HG02938 (cell line): ENCODE results near the gene PRSS21.

Experiments used
- ATAC-seq: cut with Tn5 transposase; IDR thresholded peaks from one replicate; pipeline ENCODE4 v1.9.1; 2021; ENCODE audit warnings: mild to moderate bottlenecking, moderate library complexity; ENCODE audit not compliant: unreplicated experiment

PRSS21 gene

DNA sequence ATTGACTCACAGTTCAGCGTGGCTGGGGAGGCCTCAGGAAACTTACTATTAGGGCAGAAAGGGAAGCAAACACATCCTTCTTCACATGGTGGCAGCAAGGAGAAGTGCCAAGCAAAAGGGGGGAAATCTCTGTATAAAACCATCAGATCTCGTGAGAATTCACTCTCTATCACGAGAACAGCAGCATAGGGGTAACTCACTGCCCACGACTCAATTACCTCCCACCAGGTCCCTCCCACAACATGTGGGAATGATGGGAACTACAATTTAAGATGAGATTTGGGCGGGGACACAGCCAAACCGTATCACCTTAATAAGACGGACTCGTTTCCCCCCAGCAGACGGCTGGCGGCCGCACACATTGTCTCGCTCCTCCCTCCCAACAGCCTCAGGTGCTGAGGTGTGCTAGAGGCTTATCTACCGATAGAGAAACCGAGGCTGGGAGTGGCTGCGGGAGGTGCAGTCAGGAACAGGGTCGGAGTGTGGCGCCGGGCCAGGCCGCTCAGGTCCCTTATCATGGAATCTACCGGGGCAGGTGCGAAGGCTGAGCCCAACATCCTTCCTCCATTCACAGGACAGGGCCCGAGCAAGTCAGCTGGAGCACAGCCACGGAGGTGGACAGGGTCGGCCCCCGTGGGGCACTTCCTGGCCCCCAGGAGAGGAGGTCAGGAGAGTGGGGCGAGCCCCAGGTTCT lies 8.2 kb downstream of the PRSS21 start:
- no peak for ATAC-seq

- no peak for ATAC-seq
Measured at GRCh38 chr16:2825906-2826305, 8.9 kb downstream of the PRSS21 start.

DNA sequence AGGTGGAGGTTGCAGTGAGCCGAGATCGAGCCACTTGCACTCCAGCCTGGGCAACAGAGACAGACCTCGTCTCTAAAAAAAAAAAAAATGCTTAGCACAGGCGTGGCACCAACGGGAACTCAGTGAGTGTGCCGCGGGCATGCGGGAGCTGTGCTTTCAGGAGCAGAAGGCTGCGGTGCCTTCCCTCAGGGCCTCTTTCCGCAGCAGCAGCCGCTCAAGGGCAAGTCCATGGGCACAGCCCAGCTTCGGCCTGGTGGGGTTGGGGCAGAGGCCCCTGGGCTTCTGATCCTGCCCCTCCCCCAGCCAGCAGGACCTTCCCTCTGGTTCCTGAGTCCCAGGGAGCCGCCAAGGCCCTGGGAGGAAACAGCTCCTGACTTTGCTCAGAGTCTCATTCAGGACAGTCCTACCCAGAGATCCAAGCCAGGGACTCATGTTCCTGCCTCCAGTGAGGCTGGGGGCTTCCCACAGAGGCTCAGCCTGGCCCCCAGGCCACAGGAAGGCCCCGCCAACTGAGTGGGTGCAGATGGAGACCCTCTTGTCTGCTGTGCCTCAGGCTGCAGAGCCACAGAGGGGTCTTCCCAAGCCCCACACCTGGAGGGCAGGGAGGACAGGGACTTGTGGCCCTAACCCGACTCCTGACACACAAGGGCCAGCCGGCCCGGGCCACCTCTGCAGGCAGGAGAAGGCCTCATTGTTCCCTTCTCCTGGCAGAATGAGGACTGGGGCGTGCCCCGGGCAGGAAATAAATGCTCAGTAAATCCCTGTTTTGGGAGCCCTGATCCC lies 9.7 kb downstream of the PRSS21 start:
- no peak for ATAC-seq

GRCh38 chr16:2827374-2827791 lies 10.3 kb downstream of the PRSS21 start:
- no peak for ATAC-seq

GRCh38 chr16:2827831-2828520 lies 10.9 kb downstream of the PRSS21 start:
- ATAC-seq = no peak

- no peak for ATAC-seq
Measured at GRCh38 chr16:2828521-2828840, 11.4 kb downstream of the PRSS21 start.

GRCh38 chr16:2828876-2829430 lies 11.9 kb downstream of the PRSS21 start:
- no peak for ATAC-seq

DNA sequence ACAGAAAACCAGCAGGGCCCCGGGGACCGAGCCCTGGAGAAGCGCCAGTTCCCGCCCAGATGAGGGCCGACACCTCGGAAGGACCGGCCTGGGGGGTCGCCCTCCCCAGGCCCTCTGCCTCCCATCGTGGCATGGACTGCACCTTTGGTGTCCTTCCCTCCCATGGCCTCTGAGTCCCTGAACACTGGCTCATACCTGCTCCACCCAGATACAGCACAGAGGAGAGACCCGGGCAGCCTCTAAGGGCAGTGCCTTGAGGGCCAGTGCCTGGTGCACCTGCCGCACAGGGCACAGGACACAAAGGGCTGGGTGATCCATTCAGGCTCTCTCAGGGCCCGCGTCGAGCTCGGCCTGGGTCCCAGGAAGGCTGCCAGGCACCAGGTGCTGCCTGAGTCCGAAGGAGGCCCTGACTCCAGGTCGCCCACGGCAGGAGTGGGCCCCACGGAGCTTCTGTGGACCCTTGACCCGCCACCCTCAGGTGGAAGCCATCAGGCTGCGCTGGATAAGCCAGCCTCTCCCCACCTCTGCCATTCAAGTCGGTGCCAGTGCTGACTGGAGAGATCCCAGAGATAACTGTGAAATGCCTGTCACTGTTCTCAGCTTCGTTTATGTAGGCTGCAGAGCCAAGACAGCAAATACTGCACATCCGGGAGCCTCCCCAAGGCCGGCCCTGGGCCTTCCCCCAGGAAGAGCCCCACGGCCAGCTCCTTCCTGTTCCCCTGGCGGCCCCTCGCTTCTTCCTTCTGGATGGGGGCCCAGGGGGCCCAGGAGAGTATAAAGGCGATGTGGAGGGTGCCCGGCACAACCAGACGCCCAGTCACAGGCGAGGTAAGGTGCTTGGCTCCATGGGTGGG lies 12.7 kb downstream of the PRSS21 start, which contains the start of gene ZG16B:
Gene ZG16B, plus strand, starts transcription at position 803 of the 854 bp plus-strand sequence. CDS start 139 bp downstream, outside the sequence.
- no peak for ATAC-seq

DNA sequence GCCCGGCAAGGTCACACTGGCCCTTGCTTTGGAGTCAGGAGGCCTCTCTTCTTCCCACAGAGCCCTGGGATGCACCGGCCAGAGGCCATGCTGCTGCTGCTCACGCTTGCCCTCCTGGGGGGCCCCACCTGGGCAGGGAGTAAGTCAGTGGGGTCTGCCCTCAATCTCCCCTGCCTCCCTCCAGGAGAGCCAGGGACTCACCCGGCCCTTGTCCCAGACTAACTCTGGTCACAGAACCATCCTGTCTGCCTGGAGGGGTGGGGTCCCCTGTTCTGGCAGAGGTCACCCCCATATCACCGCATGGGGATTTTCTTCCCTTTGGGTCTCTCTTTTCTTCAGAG lies 13.3 kb downstream of the PRSS21 start:
- no peak for ATAC-seq

- no peak for ATAC-seq
Measured at GRCh38 chr16:2831203-2831602, 14.2 kb downstream of the PRSS21 start.

DNA sequence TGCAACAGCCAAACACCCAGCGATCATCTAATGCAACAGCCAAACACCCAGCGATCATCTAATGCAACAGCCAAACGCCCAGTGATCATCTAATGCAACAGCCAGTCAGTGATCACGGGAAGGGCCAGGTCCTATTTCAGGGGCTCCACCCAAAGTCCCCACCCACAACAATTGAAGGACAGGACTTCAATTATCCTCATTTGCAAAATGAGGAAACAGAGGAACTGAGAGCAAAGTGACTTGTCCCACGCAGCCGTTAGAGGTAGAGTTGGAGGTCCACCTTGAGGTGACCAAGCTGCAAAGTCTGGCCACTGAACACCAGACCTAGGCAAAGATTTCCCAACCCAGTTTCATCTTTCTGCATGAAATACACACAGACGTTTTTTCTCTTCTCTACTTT lies 16.7 kb downstream of the PRSS21 start:
- no peak for ATAC-seq

GRCh38 chr16:2834968-2835367 lies 17.9 kb downstream of the PRSS21 start:
- no peak for ATAC-seq

- no peak for ATAC-seq
Measured at GRCh38 chr16:2835638-2836493, 18.8 kb downstream of the PRSS21 start.

GRCh38 chr16:2836646-2837508 lies 19.8 kb downstream of the PRSS21 start:
- no peak for ATAC-seq

DNA sequence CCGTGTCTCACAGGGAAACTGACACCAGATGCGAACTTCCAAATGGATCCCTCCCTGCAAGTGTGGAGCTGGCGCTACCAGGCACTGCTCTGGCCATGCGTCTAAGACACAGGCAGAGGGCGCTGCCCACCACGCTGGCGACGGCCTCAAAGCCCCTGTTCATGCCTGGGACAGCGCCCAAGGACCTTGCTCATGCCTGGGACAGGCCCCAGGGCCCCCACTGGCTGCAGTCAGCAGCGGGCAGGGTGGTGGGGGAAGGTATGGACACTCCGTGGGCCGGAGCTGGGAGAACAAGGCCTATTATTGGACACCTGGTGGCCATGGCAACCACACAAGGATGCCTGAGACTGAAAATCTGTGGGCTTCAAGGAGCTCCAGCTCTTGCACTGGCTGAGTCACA lies 21.9 kb downstream of the PRSS21 start:
- ATAC-seq = no peak

GRCh38 chr16:2839650-2840450 lies 22.8 kb downstream of the PRSS21 start:
- ATAC-seq = no peak

DNA sequence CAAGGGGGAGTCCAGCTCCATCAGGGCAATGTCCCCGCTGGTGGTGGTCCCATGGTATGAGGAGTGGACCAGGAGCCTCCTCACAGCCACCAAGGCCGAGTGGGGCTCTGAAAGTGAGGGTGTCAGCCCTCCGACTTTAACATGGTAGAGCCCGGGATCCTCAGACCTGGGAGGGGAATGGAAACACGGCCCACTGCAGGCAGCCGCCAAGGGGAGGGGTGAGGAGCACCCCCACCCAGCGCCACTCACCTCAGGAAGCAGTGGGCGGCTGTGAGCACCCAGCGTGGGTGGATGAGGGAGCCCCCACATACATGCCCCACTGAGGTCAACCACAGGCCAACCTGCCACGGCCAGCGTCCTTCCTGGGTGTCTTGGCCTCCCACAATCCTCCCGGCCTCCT lies 23.9 kb downstream of the PRSS21 start:
- no peak for ATAC-seq
